Suprapubic skin (tissue), 4 donors: ENCODE data around the gene FRA10AC1.

Source experiments
- CTCF ChIP-seq, 2 donors: fragments of 200-600 bp in 1 of 2; fragments of 450-650 bp in 1 of 2; sonication (generic) in 1 of 2; IDR thresholded peaks; one replicate each; pipeline ENCODE4 v1.5.1; 2016 to 2019; ENCODE audit warnings: antibody characterized with exemption in 2 of 2, mild to moderate bottlenecking in 1 of 2, moderate library complexity in 1 of 2
- EP300 ChIP-seq: sonication (generic); formaldehyde crosslinking; IDR thresholded peaks from one replicate; pipeline ENCODE4 v1.6.1; 2017; ENCODE audit warnings: antibody characterized with exemption
- POLR2AphosphoS5 ChIP-seq, 3 donors: sonication (generic); formaldehyde crosslinking; IDR thresholded peaks; one replicate each; pipeline ENCODE4 v1.6.1; 2017; ENCODE audit warnings: antibody characterized with exemption in 3 of 3

GRCh38 chr10:93654201-93654600 lies 48.2 kb downstream of the FRA10AC1 start:
- TF ChIP-seq EP300 (no peak), CTCF (IDR thresholded peaks at IDR 0.05) (no peak), POLR2AphosphoS5 (IDR thresholded peaks at IDR 0.05) (no peak)
